A549 (cell line): ENCODE results near the gene CCR5. TPM values are rescaled to one million over a fixed set of nuclear protein-coding genes. Genes with fewer than 3 reads are reported as not detected.

Experiments
- ATAC-seq, 2 experiments: fragments of 200-7000 bp in 1 of 2; fragments of >200 bp in 1 of 2; cut with Nextera tagmentation in 1 of 2; cut with Tn5 transposase in 1 of 2; 3 replicates each; pipeline versions ENCODE4 v1.8.0 to v1.9.1; 2018 to 2020; ENCODE audit warnings: mild to moderate bottlenecking in 1 of 2, moderate library complexity in 1 of 2
- CTCF ChIA-PET: fragments of 300-600 bp; sonication (Branson Sonifier 250); formaldehyde crosslinking; extraction: SDS; loops from one replicate; lab custom pipeline; 2021; ENCODE audit warnings: antibody characterized with exemption, inconsistent platforms; lab: Yijun Ruan, JAX
- POLR2A ChIA-PET: fragments of 350-600 bp; formaldehyde crosslinking; extraction: SDS; loops from one replicate; lab custom pipeline; 2021; ENCODE audit warnings: antibody characterized with exemption, inconsistent platforms; lab: Yijun Ruan, JAX
- DNase-seq, 2 experiments: peaks; one replicate each; pipeline versions ENCODE4 v3.0.0 to v3.0.0-alpha.2; 2011 to 2016; ENCODE audit warnings: low read depth in 1 of 2, low spot score in 1 of 2
- FAIRE-seq: peaks from 2 replicates; lab custom pipeline; 2011; peaks lifted over from hg19 to GRCh38; lab: Jason Lieb, UNC
- H3K27ac ChIP-seq, 2 experiments: fragments of >200 bp; sonication (Bioruptor Twin); formaldehyde crosslinking; 3 replicates each; pipeline ENCODE4 v1.5.1; 2016 to 2017
- H3K4me1 ChIP-seq: fragments of >200 bp; sonication (Bioruptor Twin); formaldehyde crosslinking; 3 replicates; pipeline ENCODE4 v1.6.1; 2016
- H3K4me2 ChIP-seq: fragments of >200 bp; sonication (Bioruptor Twin); formaldehyde crosslinking; 3 replicates; pipeline ENCODE4 v1.6.1; 2016
- H3K4me3 ChIP-seq: fragments of >200 bp; sonication (Bioruptor Twin); formaldehyde crosslinking; 3 replicates; pipeline ENCODE4 v1.5.1; 2016
- H3K9me3 ChIP-seq: fragments of >200 bp; sonication (Bioruptor Twin); formaldehyde crosslinking; 3 replicates; pipeline ENCODE4 v1.6.1; 2016
- CBX2 ChIP-seq: fragments of 200-600 bp; sonication (generic); IDR thresholded peaks from 2 replicates; pipeline ENCODE4 v1.6.1; 2016; ENCODE audit warnings: low read depth, mild to moderate bottlenecking, borderline replicate concordance
- CEBPB ChIP-seq, 2 experiments: fragments of >200 bp in 1 of 2; sonication (Bioruptor Twin) in 1 of 2; formaldehyde crosslinking in 1 of 2; IDR thresholded peaks; 2 replicates each; pipeline ENCODE4 v1.6.1; 2012 to 2016
- CTCF ChIP-seq: fragments of >200 bp; sonication (Bioruptor Twin); formaldehyde crosslinking; IDR thresholded peaks from 3 replicates; pipeline ENCODE4 v1.5.1; 2016
- EHF ChIP-seq: fragments of 250-450 bp; sonication (Bioruptor Pico); IDR thresholded peaks from 2 replicates; pipeline ENCODE4 v1.5.0; 2020; ENCODE audit warnings: mild to moderate bottlenecking
- ELK1 ChIP-seq: fragments of 150-350 bp; IDR thresholded peaks from 2 replicates; pipeline ENCODE4 v1.6.1; 2014; ENCODE audit warnings: low read depth, mild to moderate bottlenecking, low read length
- FOSL2 ChIP-seq, 2 experiments: fragments of 450-650 bp in 1 of 2; fragments of >200 bp in 1 of 2; sonication (Bioruptor Twin) in 1 of 2; formaldehyde crosslinking; IDR thresholded peaks; 2 replicates each; pipeline versions ENCODE4 v1.5.0 to v1.6.1; 2016 to 2020; ENCODE audit warnings: mild to moderate bottlenecking in 1 of 2, moderate library complexity in 1 of 2
- HDAC2 ChIP-seq: fragments of 200-600 bp; sonication (generic); IDR thresholded peaks from 2 replicates; pipeline ENCODE4 v1.6.1; 2016
- JUN ChIP-seq, 2 experiments: fragments of >200 bp; sonication (Bioruptor Twin); formaldehyde crosslinking; IDR thresholded peaks; 2 replicates in 1 of 2; 3 replicates in 1 of 2; pipeline ENCODE4 v1.6.1; 2016 to 2017
- MAFK ChIP-seq: fragments of 450-650 bp; IDR thresholded peaks from 2 replicates; pipeline ENCODE4 v1.6.1; 2014; ENCODE audit not compliant: partially characterized antibody
- RAD21 ChIP-seq, 2 experiments: fragments of >200 bp in 1 of 2; sonication (Bioruptor Twin) in 1 of 2; formaldehyde crosslinking in 1 of 2; IDR thresholded peaks in 1 of 2; conservative IDR thresholded peaks in 1 of 2; 2 replicates in 1 of 2; 3 replicates in 1 of 2; pipeline ENCODE4 v1.6.1; 2012 to 2018; ENCODE audit warnings: inconsistent platforms in 1 of 2
- RCOR1 ChIP-seq: fragments of 150-350 bp; IDR thresholded peaks from 2 replicates; pipeline ENCODE4 v1.6.1; 2014; ENCODE audit warnings: antibody characterized with exemption, low read length, low read depth
- REST ChIP-seq: fragments of 200-600 bp; sonication (generic); IDR thresholded peaks from 2 replicates; pipeline ENCODE4 v1.6.1; 2016; ENCODE audit warnings: antibody characterized with exemption, mild to moderate bottlenecking, moderate library complexity
- RNF2 ChIP-seq: fragments of 200-600 bp; sonication (generic); IDR thresholded peaks from 2 replicates; pipeline ENCODE4 v1.6.1; 2016; ENCODE audit warnings: low read depth, mild to moderate bottlenecking, antibody characterized with exemption, moderate library complexity, borderline replicate concordance
- SMC3 ChIP-seq: fragments of >200 bp; sonication (Bioruptor Twin); formaldehyde crosslinking; IDR thresholded peaks from 3 replicates; pipeline ENCODE4 v1.6.1; 2018; ENCODE audit warnings: inconsistent platforms
- SREBF2 ChIP-seq: fragments of 450-650 bp; IDR thresholded peaks from 2 replicates; pipeline ENCODE4 v1.6.1; 2014; ENCODE audit warnings: mild to moderate bottlenecking, moderate library complexity
- USF2 ChIP-seq: fragments of 450-650 bp; IDR thresholded peaks from 2 replicates; pipeline ENCODE4 v1.6.1; 2014; ENCODE audit warnings: antibody characterized with exemption
- ZSCAN20 ChIP-seq: fragments of 250-450 bp; sonication (Bioruptor Pico); IDR thresholded peaks from 2 replicates; pipeline ENCODE4 v1.8.0; 2022; ENCODE audit warnings: mild to moderate bottlenecking, moderate library complexity
- WGBS: methylation state at CpG from one replicate; pipeline ENCODE4 v1.1.6; 2017; ENCODE audit errors: missing lambda C conversion rate; 5-methylcytosine and 5-hydroxymethylcytosine counted together
- polyA plus RNA-seq, 4 experiments: library from polyadenylated mRNA; depleted of rRNA in 3 of 4; stranded (reverse); fragments of >200 nt; fragmentation: RNase III in 1 of 4; extraction: RNeasy Plus Mini Kit Qiagen cat#74134 plus additional on column Dnase treatment in 1 of 4; gene quantifications; 2 replicates in 3 of 4; 3 replicates in 1 of 4; pipeline ENCODE4 v1.2.3, GENCODE V29; 2011 to 2017

CCR5 gene
- polyA plus RNA-seq, 2 of the 4 experiments (the other 2 are of a cell fraction) = not detected

- no peak for TF ChIP-seq REST
- no peak for TF ChIP-seq CTCF
Observed at GRCh38 chr3:46360907-46361306, 9.8 kb upstream of the CCR5 start (continued).

- no peak for TF ChIP-seq JUN (IDR thresholded peaks at IDR 0.05)
- no peak for TF ChIP-seq EHF
- no peak for TF ChIP-seq MAFK
- TF ChIP-seq RNF2 = no peak
- TF ChIP-seq CBX2 = no peak
- TF ChIP-seq CEBPB (IDR thresholded peaks at IDR 0.05) = no peak
- no peak for TF ChIP-seq ELK1
- no peak for TF ChIP-seq RCOR1
- TF ChIP-seq SREBF2 = no peak
- no peak for TF ChIP-seq RAD21 (conservative IDR thresholded peaks at IDR 0.05 in 1 of 2, IDR thresholded peaks at IDR 0.05 in 1 of 2)
- no peak for TF ChIP-seq ZSCAN20
- no peak for TF ChIP-seq HDAC2
- no peak for TF ChIP-seq FOSL2 (IDR thresholded peaks at IDR 0.05)
- TF ChIP-seq FOSL2 (CRISPR knock-in tag; IDR thresholded peaks at IDR 0.05) = no peak
- TF ChIP-seq SMC3 = no peak
- no peak for TF ChIP-seq USF2
- H3K27ac ChIP-seq = no peak overlapping the region
- no peaks in the 10 kb centered on the region for H3K4me1 ChIP-seq
- H3K4me3 ChIP-seq = no peak overlapping the region
- ChIA-PET CTCF (no interaction called here), POLR2A (no interaction called here)
- no peaks in the 10 kb centered on the region; the same call in 2 of the 3 replicates for H3K9me3 ChIP-seq
- H3K4me2 ChIP-seq = no peak overlapping the region
- ATAC-seq (no peak), FAIRE-seq (no peak), DNase-seq (no peak)
- 21% methylated on average over 8 of the region's 8 CpGs for WGBS
Observed at GRCh38 chr3:46361408-46362283, 9.1 kb upstream of the CCR5 start.
